ENCODE results near the gene AHNAK. TPM values are rescaled to one million over a fixed set of nuclear protein-coding genes. Genes with fewer than 3 reads are reported as not detected.

The AHNAK gene
- total and polyA plus RNA-seq, 2 of the 8 experiments (the other 6 are each of a cell fraction or from before 2014, with no cell fraction given): 2.0 to 5.8 TPM

GRCh38 chr11:62398011-62398994, 148.3 kb downstream of the AHNAK start:
- H3K27me3 ChIP-seq (replicated peaks in 1 of 4; ENCODE audit: control insufficient read depth in 3 of 4, extremely low read depth in 1 of 4, insufficient read depth in 3 of 4, low read length in 3 of 4): 0 out of 7 replicates have a peak, but pooled peaks cover 0 to 2% (median 0%) of the 10 kb centered on the region in 4 experiments
- H3K14ac ChIP-seq (ENCODE audit: insufficient read length): no peak overlapping the region
- H3K18ac ChIP-seq (ENCODE audit: extremely low read depth, low read length): no peak overlapping the region
- no peak overlapping the region for H3K4me3 ChIP-seq (ENCODE audit: extremely low read depth in 1 of 4, insufficient read depth in 2 of 4, low read depth in 3 of 4, low read length in 4 of 4)
- no peak overlapping the region for H3K4me2 ChIP-seq (ENCODE audit: insufficient read depth in 1 of 2, low read depth in 2 of 2, low read length in 2 of 2)
- H3K79me1 ChIP-seq (ENCODE audit: low read depth, low read length): no peaks in the 10 kb centered on the region
- no peak overlapping the region for H3K56ac ChIP-seq (replicated peaks; ENCODE audit: insufficient read length, low read depth, low read length)
- H4K91ac ChIP-seq (replicated peaks; ENCODE audit: insufficient read length, low read length): no peak overlapping the region
- WGBS, 2 experiments (ENCODE audit: extremely low coverage in 1 of 2, insufficient coverage in 1 of 2, insufficient read length in 1 of 2, insufficient replicate concordance in 2 of 2, low coverage in 1 of 2, low lambda C conversion rate in 2 of 2, missing lambda C conversion rate in 1 of 2): 81% methylated on average over 22 of the region's 22 CpGs; no CpG with 5 or more reads in 1 of the 2 experiments
- H3K36me3 ChIP-seq (ENCODE audit: control insufficient read depth in 2 of 4, insufficient read depth in 4 of 4, low read length in 3 of 4): no peaks in the 10 kb centered on the region
- no peak overlapping the region; the same call in none of the 2 replicates for H4K8ac ChIP-seq (ENCODE audit: extremely low read depth, insufficient read depth, low read length)
- no peak overlapping the region for H3K27ac ChIP-seq (ENCODE audit: low read depth, low read length)
- H3K23ac ChIP-seq (ENCODE audit: insufficient read length): no peak overlapping the region
- H3K9ac ChIP-seq (replicated peaks in 1 of 4; ENCODE audit: extremely low read depth in 1 of 4, low read depth in 3 of 4, low read length in 3 of 4): no peak overlapping the region
- H3K9me3 ChIP-seq (ENCODE audit: insufficient read depth in 2 of 2, low read depth in 1 of 2, low read length in 1 of 2): no peaks in the 10 kb centered on the region
- no peak overlapping the region for H2BK20ac ChIP-seq (ENCODE audit: low read length)
- no peak for DNase-seq (ENCODE audit: low read depth in 1 of 2, low spot score in 2 of 2)
- ChIA-PET POLR2A (ENCODE audit: partially characterized antibody) (no interaction called here), CTCF (ENCODE audit: partially characterized antibody) (interaction anchor here (0.6 to 1.3 kb wide), 5 partner anchors 9 to 193 kb away, joined by 3 read pairs; partner anchors contain the start of gene TUT1)
- H2BK120ac ChIP-seq (replicated peaks; ENCODE audit: low read depth, low read length): no peak overlapping the region
- peak overlapping the region; percentile 60; the same call in 1 of the 2 replicates for H2BK12ac ChIP-seq (ENCODE audit: low read depth, low read length)
- no peak for TF ChIP-seq PHF8 (conservative IDR thresholded peaks at IDR 0.05; ENCODE audit: low read depth, low read length)
- H2AFZ ChIP-seq (ENCODE audit: low read length): no peak overlapping the region
- H3K4ac ChIP-seq (replicated peaks; ENCODE audit: insufficient read length, low read depth, low read length): no peak overlapping the region
- H2AK5ac ChIP-seq (ENCODE audit: low read depth, low read length): no peak overlapping the region
- 0 out of 2 replicates have a peak overlapping the region, but pooled peaks have one; percentile 46 for H2BK15ac ChIP-seq (ENCODE audit: low read length)
- no peaks in the 10 kb centered on the region; the same call in 1 of the 2 replicates for H3K23me2 ChIP-seq (ENCODE audit: low read depth, low read length)
- no peak overlapping the region for H4K5ac ChIP-seq (ENCODE audit: insufficient read length, low read depth, low read length)
- H3K79me2 ChIP-seq (ENCODE audit: control insufficient read depth in 1 of 2, insufficient read depth in 2 of 2, low read length in 2 of 2): no peaks in the 10 kb centered on the region
- H4K20me1 ChIP-seq (replicated peaks in 1 of 2; ENCODE audit: control insufficient read depth in 1 of 2, insufficient read depth in 2 of 2, low read length in 2 of 2): no peaks in the 10 kb centered on the region
- no peak for FAIRE-seq
- peaks cover 3 to 26% (median 5%) of the 10 kb centered on the region in 4 experiments; a peak in 6 of 7 replicates for H3K4me1 ChIP-seq (replicated peaks in 1 of 4; ENCODE audit: control insufficient read depth in 3 of 4, insufficient read depth in 4 of 4, low read length in 3 of 4)
- H2BK5ac ChIP-seq (ENCODE audit: low read depth, low read length): no peak overlapping the region
